K562 (cell line): Measurements from ENCODE around the gene ELMO1. TPM values are rescaled to one million over a fixed set of nuclear protein-coding genes. Genes with fewer than 3 reads are reported as not detected.

Source experiments
- ATAC-seq: fragments of 200-7000 bp; cut with Tn5 transposase; 3 replicates; pipeline ENCODE4 v1.9.1; 2020; ENCODE audit warnings: moderate library complexity
- BruUV-seq: library from RNA; stranded (reverse); fragments of 400-500 nt; replicated peaks from 2 replicates; lab custom pipeline; 2021; lab: Mats Ljungman, UMichigan
- CTCF ChIA-PET: fragments of 300-600 bp; formaldehyde crosslinking; extraction: SDS; loops from one replicate; lab custom pipeline; 2021; ENCODE audit warnings: low intra/inter-chr PET ratio; lab: Yijun Ruan, JAX
- POLR2A ChIA-PET: fragments of 300-600, 350-650 bp; sonication (Branson Sonifier 250); formaldehyde crosslinking; extraction: SDS; loops from one replicate; lab custom pipeline; 2021; ENCODE audit warnings: antibody characterized with exemption, inconsistent platforms; lab: Yijun Ruan, JAX
- DNase-seq, 4 experiments: peaks; one replicate each; pipeline versions ENCODE4 v3.0.0 to v3.0.0-alpha.2; 2011 to 2018; ENCODE audit warnings: low spot score in 3 of 4, mixed read lengths in 3 of 4; ENCODE audit errors: extremely low read depth in 1 of 4
- FAIRE-seq: peaks from 2 replicates; lab custom pipeline; 2011; peaks lifted over from hg19 to GRCh38; lab: Jason Lieb, UNC
- H2AFZ ChIP-seq: 2 replicates; pipeline ENCODE4 v1.6.0; 2011; ENCODE audit warnings: low read depth, low read length, control low read depth, inconsistent platforms
- H3K27ac ChIP-seq: fragments of 200-600 bp; 3 replicates; pipeline ENCODE4 v1.8.0; 2011; ENCODE audit warnings: low read depth, mild to moderate bottlenecking, control low read depth, inconsistent platforms, low read length, moderate library complexity, mixed read lengths; ENCODE audit errors: extremely low read depth
- H3K27me3 ChIP-seq, 2 experiments: fragments of 300-600 bp in 1 of 2; 2 replicates in 1 of 2; 3 replicates in 1 of 2; pipeline versions ENCODE4 v1.6.0 to v1.8.0; 2011; ENCODE audit warnings: inconsistent platforms in 2 of 2, low read length in 2 of 2, mild to moderate bottlenecking in 1 of 2, mixed read lengths in 1 of 2, moderate library complexity in 1 of 2; ENCODE audit not compliant: control insufficient read depth in 2 of 2, insufficient read depth in 2 of 2
- H3K36me3 ChIP-seq: fragments of 300-600 bp; 3 replicates; pipeline ENCODE4 v1.8.0; 2011; ENCODE audit warnings: mild to moderate bottlenecking, low read length, inconsistent platforms; ENCODE audit not compliant: control insufficient read depth, insufficient read depth
- H3K4me1 ChIP-seq, 2 experiments: fragments of 200-600 bp in 1 of 2; replicated peaks in 1 of 2; 2 replicates in 1 of 2; 3 replicates in 1 of 2; pipeline versions ENCODE4 v1.5.1 to v1.8.0; 2011; ENCODE audit warnings: inconsistent platforms in 2 of 2, low read length in 2 of 2, mild to moderate bottlenecking in 1 of 2, mixed read lengths in 1 of 2, moderate library complexity in 1 of 2; ENCODE audit not compliant: control insufficient read depth in 2 of 2, insufficient read depth in 2 of 2
- H3K4me2 ChIP-seq: 2 replicates; pipeline ENCODE4 v1.6.1; 2011; ENCODE audit warnings: low read length, control low read depth, inconsistent platforms, mixed read lengths; ENCODE audit not compliant: insufficient read depth
- H3K4me3 ChIP-seq: fragments of 200-600 bp; sonication (generic), shearing (Covaris generic); 2 replicates; pipeline ENCODE4 v1.5.1; 2016; ENCODE audit warnings: control low read depth, inconsistent platforms
- H3K79me2 ChIP-seq: fragments of 200-600 bp; 3 replicates; pipeline ENCODE4 v1.8.0; 2011; ENCODE audit warnings: low read length, inconsistent platforms; ENCODE audit not compliant: control insufficient read depth, insufficient read depth
- H3K9ac ChIP-seq, 2 experiments: 2 replicates each; pipeline versions ENCODE4 v1.6.0 to v1.6.1; 2011; ENCODE audit warnings: low read depth in 2 of 2, low read length in 2 of 2, control low read depth in 1 of 2, inconsistent platforms in 1 of 2, mild to moderate bottlenecking in 1 of 2, mixed read lengths in 1 of 2; ENCODE audit not compliant: insufficient read depth in 1 of 2
- H3K9me1 ChIP-seq: one replicate; pipeline ENCODE4 v1.6.0; 2011; ENCODE audit warnings: inconsistent platforms, mild to moderate bottlenecking, low read length, moderate library complexity; ENCODE audit not compliant: control insufficient read depth, insufficient read depth
- H3K9me3 ChIP-seq: replicated peaks from 2 replicates; pipeline ENCODE4 v1.5.1; 2011; ENCODE audit warnings: low read depth, low read length, inconsistent platforms; ENCODE audit not compliant: control insufficient read depth, insufficient read depth
- H4K20me1 ChIP-seq: replicated peaks from 2 replicates; pipeline ENCODE4 v1.6.1; 2011; ENCODE audit warnings: low read length, inconsistent platforms, mixed read lengths; ENCODE audit not compliant: control insufficient read depth, insufficient read depth
- ADNP ChIP-seq: fragments of 200-800 bp; sonication (Bioruptor generic); IDR thresholded peaks from 2 replicates; pipeline ENCODE4 v1.6.1; 2016; ENCODE audit warnings: missing genetic modification characterization, missing compliant biosample characterization
- ARHGAP35 ChIP-seq: fragments of 450-650 bp; IDR thresholded peaks from 2 replicates; pipeline ENCODE4 v1.6.1; 2018; ENCODE audit not compliant: partially characterized antibody
- BRCA1 ChIP-seq, 2 experiments: fragments of 450-650 bp in 1 of 2; sonication (generic) in 1 of 2; formaldehyde crosslinking in 1 of 2; IDR thresholded peaks; 2 replicates each; pipeline versions ENCODE4 v1.5.0 to v1.6.1; 2017 to 2020; ENCODE audit warnings: mild to moderate bottlenecking in 1 of 2, missing genetic modification reagents in 1 of 2
- CC2D1A ChIP-seq: fragments of 450-650 bp; IDR thresholded peaks from 2 replicates; pipeline ENCODE4 v1.6.1; 2017; ENCODE audit warnings: mild to moderate bottlenecking
- E2F6 ChIP-seq, 2 experiments: IDR thresholded peaks; 2 replicates each; pipeline ENCODE4 v1.6.1; 2011; ENCODE audit warnings: borderline replicate concordance in 1 of 2, control low read depth in 1 of 2, low read depth in 1 of 2, low read length in 1 of 2, mild to moderate bottlenecking in 1 of 2, mixed read lengths in 1 of 2, moderate library complexity in 1 of 2; ENCODE audit not compliant: insufficient read depth in 1 of 2, insufficient read length in 1 of 2, poor library complexity in 1 of 2, severe bottlenecking in 1 of 2; ENCODE audit errors: extremely low read depth in 1 of 2
- HNRNPLL ChIP-seq: fragments of 200-400 bp; formaldehyde crosslinking; IDR thresholded peaks from 2 replicates; pipeline ENCODE4 v1.6.1; 2017; ENCODE audit warnings: low read length, low read depth, mild to moderate bottlenecking; ENCODE audit not compliant: poor library complexity, severe bottlenecking
- MYNN ChIP-seq, 2 experiments: sonication (generic); formaldehyde crosslinking in 1 of 2; IDR thresholded peaks; 2 replicates each; pipeline versions ENCODE4 v1.5.0 to v1.6.1; 2016 to 2020; ENCODE audit warnings: antibody characterized with exemption in 1 of 2, missing genetic modification reagents in 1 of 2
- OTX1 ChIP-seq: fragments of 450-650 bp; formaldehyde crosslinking; IDR thresholded peaks from 2 replicates; pipeline ENCODE4 v1.4.0; 2022; ENCODE audit warnings: mild to moderate bottlenecking
- PTRF ChIP-seq: fragments of 450-650 bp; IDR thresholded peaks from 2 replicates; pipeline ENCODE4 v1.6.1; 2016; ENCODE audit warnings: mild to moderate bottlenecking, missing genetic modification characterization, missing compliant biosample characterization
- PYGO2 ChIP-seq: fragments of 450-650 bp; IDR thresholded peaks from 2 replicates; pipeline ENCODE4 v1.6.1; 2016; ENCODE audit warnings: mild to moderate bottlenecking, missing genetic modification characterization, moderate library complexity, missing compliant biosample characterization
- TFAM ChIP-seq: fragments of 250-450 bp; sonication (Bioruptor Pico); conservative IDR thresholded peaks from 2 replicates; pipeline ENCODE4 v1.5.0; 2021; ENCODE audit warnings: mild to moderate bottlenecking, moderate library complexity
- U2AF1 ChIP-seq: fragments of 200-400 bp; formaldehyde crosslinking; optimal IDR thresholded peaks from 2 replicates; pipeline ENCODE3; 2017; ENCODE audit warnings: mild to moderate bottlenecking, low read depth, low read length, moderate library complexity
- YY1 ChIP-seq, 3 experiments: IDR thresholded peaks; 2 replicates each; pipeline ENCODE4 v1.6.1; 2011; ENCODE audit warnings: low read length in 2 of 3, mild to moderate bottlenecking in 2 of 3, moderate library complexity in 2 of 3, borderline replicate concordance in 1 of 3, control low read depth in 1 of 3, low read depth in 1 of 3; ENCODE audit not compliant: insufficient read depth in 3 of 3, insufficient replicate concordance in 2 of 3, control insufficient read depth in 1 of 3, insufficient read length in 1 of 3; ENCODE audit errors: extremely low read depth in 1 of 3
- ZNF134 ChIP-seq: fragments of 250-450 bp; sonication (Bioruptor Pico); conservative IDR thresholded peaks from 2 replicates; pipeline ENCODE4 v1.4.0; 2020
- ZNF316 ChIP-seq: fragments of 450-650 bp; IDR thresholded peaks from 2 replicates; pipeline ENCODE4 v1.6.1; 2016
- WGBS: fragments of 100-300 bp; shearing (Covaris generic); methylation state at CpG from one replicate; pipeline ENCODE4 v1.1.6; 2016; ENCODE audit warnings: low coverage, mixed read lengths; ENCODE audit not compliant: insufficient coverage; ENCODE audit errors: missing lambda C conversion rate; 5-methylcytosine and 5-hydroxymethylcytosine counted together
- in situ Hi-C: fragments of 300-500 bp; cut with MboI; formaldehyde crosslinking; loops from 4 replicates; pipeline ENCODE4 v1.15.0; 2018; ENCODE audit warnings: inconsistent platforms, mixed read lengths
- intact Hi-C: fragments of 100-400 bp; cut with micrococcal nuclease; formaldehyde crosslinking; loops from 2 replicates; pipeline ENCODE4 v1.14.2; 2022
- polyA plus RNA-seq, 8 experiments: library from polyadenylated mRNA; depleted of rRNA in 4 of 8; stranded (reverse) in 5 of 8; unstranded in 3 of 8; fragments of >200 nt; fragmentation: Nextera tagmentation in 2 of 8; fragmentation: Illumina TruSeq in 1 of 8; extraction: Ambion mirVana in 2 of 8; extraction: Trizol in 1 of 8; gene quantifications; 2 replicates each; pipeline versions ENCODE4 v1.2.1 to v1.2.3, GENCODE V29; 2011 to 2014; ENCODE audit warnings: inconsistent platforms in 1 of 8, missing spikeins in 1 of 8
- total RNA-seq, 7 experiments: library from RNA; depleted of rRNA in 6 of 7; stranded (reverse); fragments of >200 nt in 6 of 7; fragmentation: Illumina TruSeq in 2 of 7; extraction: Trizol in 2 of 7; gene quantifications; 2 replicates each; pipeline versions ENCODE4 v1.2.1 to v1.2.3, GENCODE V29; 2011 to 2021; ENCODE audit warnings: low replicate concordance in 1 of 7

ELMO1 gene
- total and polyA plus RNA-seq, 9 of the 15 experiments (the other 6 are each of a cell fraction or from before 2014, with no cell fraction given), result 0.36 to 7.2 (median 3.6) TPM

GRCh38 chr7:37061849-37062559 is 386.7 kb downstream of the ELMO1 start:
- in situ Hi-C loops, result no loop called here
- FAIRE-seq, result no peak
- H3K36me3 ChIP-seq, result no peaks in the 10 kb centered on the region
- CTCF ChIA-PET, result interaction anchor here (0.7 kb wide), 1 partner anchor 12 kb away, joined by 3 read pairs; no protein-coding TSS in a partner anchor
- BruUV-seq, result no TSS peak
- no peaks in the 10 kb centered on the region for H3K9me1 ChIP-seq
- no peak overlapping the region for H3K9ac ChIP-seq
- 0% methylated on average over 5 of the region's 5 CpGs for WGBS
- no peaks in the 10 kb centered on the region for H3K27me3 ChIP-seq
- no peak for ATAC-seq
- H3K4me2 ChIP-seq, result no peak overlapping the region
- intact Hi-C loops, result no loop called here
- no peaks in the 10 kb centered on the region for H3K4me1 ChIP-seq
- no peak for DNase-seq
- no peak overlapping the region for H2AFZ ChIP-seq
- H3K9me3 ChIP-seq, result no peaks in the 10 kb centered on the region
- H3K4me3 ChIP-seq, result no peak overlapping the region
- no peaks in the 10 kb centered on the region for H3K79me2 ChIP-seq
- POLR2A ChIA-PET, result no interaction called here
- no peak overlapping the region for H3K27ac ChIP-seq
- no peaks in the 10 kb centered on the region for H4K20me1 ChIP-seq
- TF ChIP-seq ZNF316 (no peak), ARHGAP35 (no peak), MYNN (IDR thresholded peaks at IDR 0.05) (no peak), MYNN (CRISPR knock-in tag; IDR thresholded peaks at IDR 0.05) (no peak), PYGO2 (no peak), ADNP (no peak), ZNF134 (CRISPR knock-in tag) (no peak), YY1 (IDR thresholded peaks at IDR 0.05; ENCODE audit: borderline replicate concordance in 1 of 3, control insufficient read depth in 1 of 3, extremely low read depth in 1 of 3, insufficient read depth in 3 of 3, insufficient read length in 1 of 3, insufficient replicate concordance in 2 of 3, low read depth in 1 of 3, low read length in 2 of 3) (no peak), HNRNPLL (no peak), BRCA1 (IDR thresholded peaks at IDR 0.05) (no peak), BRCA1 (CRISPR knock-in tag; IDR thresholded peaks at IDR 0.05) (no peak), E2F6 (IDR thresholded peaks at IDR 0.05; ENCODE audit: borderline replicate concordance in 1 of 2, extremely low read depth in 1 of 2, insufficient read depth in 1 of 2, insufficient read length in 1 of 2, low read depth in 1 of 2, low read length in 1 of 2, poor library complexity in 1 of 2, severe bottlenecking in 1 of 2) (no peak), PTRF (no peak), OTX1 (CRISPR knock-in tag) (no peak), U2AF1 (no peak), CC2D1A (no peak), TFAM (CRISPR knock-in tag) (no peak)
